HepG2 (cell line): Measurements from ENCODE around the gene KCTD15. TPM values are rescaled to one million over a fixed set of nuclear protein-coding genes. Genes with fewer than 3 reads are reported as not detected.
A peak's percentile ranks its signal among the peaks of the same experiment; 100 is the strongest.

Experiments used
- ATAC-seq: fragments of 200-7000 bp; cut with Tn5 transposase; 3 replicates; pipeline ENCODE4 v1.9.1; 2020; ENCODE audit warnings: mild to moderate bottlenecking, moderate library complexity
- BruUV-seq: library from RNA; stranded (reverse); fragments of 400-500 nt; replicated peaks from 2 replicates; lab custom pipeline; 2021; lab: Mats Ljungman, UMichigan
- CTCF ChIA-PET: fragments of 300-600 bp; formaldehyde crosslinking; extraction: SDS; loops from one replicate; lab custom pipeline; 2021; ENCODE audit warnings: low total read pairs, inconsistent platforms, low intra/inter-chr PET ratio; lab: Yijun Ruan, JAX
- POLR2A ChIA-PET: fragments of 350-600 bp; sonication (Branson Sonifier 250); formaldehyde crosslinking; loops from one replicate; lab custom pipeline; 2020; ENCODE audit warnings: antibody characterized with exemption, inconsistent platforms; lab: Yijun Ruan, JAX
- DNase-seq: peaks from one replicate; pipeline ENCODE4 v3.0.0-alpha.2; 2015; ENCODE audit warnings: low spot score
- FAIRE-seq: peaks from 3 replicates; lab custom pipeline; 2011; peaks lifted over from hg19 to GRCh38; lab: Jason Lieb, UNC
- H2AFZ ChIP-seq: one replicate; pipeline ENCODE4 v1.6.1; 2011; ENCODE audit warnings: low read length, inconsistent platforms
- H3K27ac ChIP-seq: fragments of 300-600 bp; 3 replicates; pipeline ENCODE4 v1.8.0; 2011; ENCODE audit warnings: mixed run types, mild to moderate bottlenecking, mixed read lengths, low read length, inconsistent platforms; ENCODE audit not compliant: insufficient read depth; ENCODE audit errors: extremely low read length
- H3K27me3 ChIP-seq, 2 experiments: fragments of 200-600 bp in 1 of 2; 2 replicates in 1 of 2; 3 replicates in 1 of 2; pipeline versions ENCODE4 v1.6.0 to v1.8.0; 2011; ENCODE audit warnings: low read length in 2 of 2, mild to moderate bottlenecking in 2 of 2, moderate library complexity in 2 of 2, inconsistent platforms in 1 of 2; ENCODE audit not compliant: insufficient read depth in 2 of 2, control insufficient read depth in 1 of 2
- H3K36me3 ChIP-seq, 2 experiments: fragments of 200-600 bp in 1 of 2; replicated peaks in 1 of 2; 2 replicates in 1 of 2; 3 replicates in 1 of 2; pipeline versions ENCODE4 v1.5.1 to v1.8.0; 2011; ENCODE audit warnings: low read length in 2 of 2, inconsistent platforms in 1 of 2; ENCODE audit not compliant: insufficient read depth in 2 of 2, control insufficient read depth in 1 of 2
- H3K4me1 ChIP-seq: 2 replicates; pipeline ENCODE4 v1.5.1; 2012; ENCODE audit warnings: low read length, inconsistent platforms; ENCODE audit not compliant: insufficient read depth
- H3K4me2 ChIP-seq: 2 replicates; pipeline ENCODE4 v1.6.0; 2011; ENCODE audit warnings: low read depth, low read length, inconsistent platforms
- H3K4me3 ChIP-seq, 3 experiments: fragments of 200-600 bp in 1 of 3; sonication (generic), shearing (Covaris generic) in 1 of 3; replicated peaks in 1 of 3; 2 replicates each; pipeline ENCODE4 v1.5.1; 2011 to 2016; ENCODE audit warnings: low read length in 3 of 3, inconsistent platforms in 2 of 3, low read depth in 2 of 3, mild to moderate bottlenecking in 2 of 3, control low read depth in 1 of 3, mixed read lengths in 1 of 3; ENCODE audit not compliant: insufficient read depth in 1 of 3
- H3K79me2 ChIP-seq: one replicate; pipeline ENCODE4 v1.6.1; 2011; ENCODE audit warnings: low read length, inconsistent platforms; ENCODE audit not compliant: insufficient read depth
- H3K9ac ChIP-seq: 2 replicates; pipeline ENCODE4 v1.6.0; 2011; ENCODE audit warnings: mild to moderate bottlenecking, low read depth, low read length, inconsistent platforms; ENCODE audit not compliant: insufficient read depth
- H3K9me3 ChIP-seq: 2 replicates; pipeline ENCODE4 v1.5.1; 2012; ENCODE audit warnings: mild to moderate bottlenecking, low read length
- H4K20me1 ChIP-seq: 2 replicates; pipeline ENCODE4 v1.6.0; 2011; ENCODE audit warnings: inconsistent platforms, mild to moderate bottlenecking, low read length, moderate library complexity; ENCODE audit not compliant: insufficient read depth
- CREB1 ChIP-seq, 2 experiments: fragments of 450-650 bp in 1 of 2; IDR thresholded peaks; 2 replicates each; pipeline ENCODE4 v1.6.1; 2016 to 2017; ENCODE audit warnings: control low read depth in 1 of 2, mild to moderate bottlenecking in 1 of 2, missing compliant biosample characterization in 1 of 2, missing genetic modification characterization in 1 of 2
- MNT ChIP-seq: fragments of 450-650 bp; IDR thresholded peaks from 2 replicates; pipeline ENCODE4 v1.6.1; 2016
- MXD4 ChIP-seq: IDR thresholded peaks from 2 replicates; pipeline ENCODE4 v1.6.1; 2016; ENCODE audit warnings: mild to moderate bottlenecking, missing biosample characterization, missing genetic modification reagents
- STAT6 ChIP-seq: sonication (generic); formaldehyde crosslinking; IDR thresholded peaks from 2 replicates; pipeline ENCODE4 v1.4.0; 2020; ENCODE audit warnings: missing genetic modification reagents, mild to moderate bottlenecking, borderline replicate concordance
- ZNF292 ChIP-seq: sonication (generic); formaldehyde crosslinking; IDR thresholded peaks from 2 replicates; pipeline ENCODE4 v1.8.1; 2022; ENCODE audit warnings: mild to moderate bottlenecking, low read depth, missing genetic modification reagents, borderline replicate concordance
- ZNF382 ChIP-seq: sonication (generic); formaldehyde crosslinking; IDR thresholded peaks from 2 replicates; pipeline ENCODE4 v1.5.0; 2020; ENCODE audit warnings: missing genetic modification reagents, mild to moderate bottlenecking, borderline replicate concordance
- WGBS: methylation state at CpG from one replicate; pipeline ENCODE4 v1.1.6; 2017; ENCODE audit warnings: low lambda C conversion rate; 5-methylcytosine and 5-hydroxymethylcytosine counted together
- in situ Hi-C: cut with HindIII; loops from 2 replicates; pipeline ENCODE4 v1.10.0; 2017; ENCODE audit warnings: low pct_unique_long_range_greater_than_20kb; ENCODE audit not compliant: extremely low pct_ligation_motif_present
- intact Hi-C: fragments of 100-400 bp; cut with micrococcal nuclease; formaldehyde crosslinking; loops from one replicate; pipeline ENCODE4 v1.10.0; 2022; ENCODE audit not compliant: unreplicated experiment
- polyA plus RNA-seq, 8 experiments: library from polyadenylated mRNA; depleted of rRNA in 3 of 8; stranded (reverse) in 7 of 8; unstranded in 1 of 8; fragments of >200 nt; fragmentation: Illumina TruSeq in 4 of 8; extraction: Trizol in 4 of 8; gene quantifications; 2 replicates each; pipeline versions ENCODE4 v1.2.1 to v1.2.3, GENCODE V29; 2011 to 2016; ENCODE audit warnings: low read depth in 4 of 8, missing spikeins in 1 of 8, mixed read lengths in 1 of 8; ENCODE audit not compliant: insufficient read depth in 1 of 8
- total RNA-seq, 5 experiments: library from RNA; depleted of rRNA; stranded (reverse); fragments of >200 nt; fragmentation: Illumina TruSeq; extraction: Trizol; gene quantifications; 2 replicates each; pipeline ENCODE4 v1.2.3, GENCODE V29; 2016; ENCODE audit warnings: low read depth in 1 of 5

Gene KCTD15
- total and polyA plus RNA-seq, 2 of the 13 experiments (the other 11 are each of a cell fraction or from before 2014, with no cell fraction given) = 13.2 to 16.7 TPM

- no peak for TF ChIP-seq ZNF382 (CRISPR knock-in tag)
- no peak for TF ChIP-seq ZNF292 (CRISPR knock-in tag)
- TF ChIP-seq STAT6 = no peak
- TF ChIP-seq CREB1 (IDR thresholded peaks at IDR 0.05) = no peak
- no peak for TF ChIP-seq CREB1 (CRISPR knock-in tag; IDR thresholded peaks at IDR 0.05)
Measured at GRCh38 chr19:33749016-33749415, 47.7 kb upstream of the KCTD15 start (continued).

GRCh38 chr19:33749619-33750175 lies 47.0 kb upstream of the KCTD15 start:
- in situ Hi-C loops = no loop called here
- Histone ChIP-seq H3K9ac (no peak overlapping the region), H3K9me3 (no peaks in the 10 kb centered on the region), H4K20me1 (no peaks in the 10 kb centered on the region), H3K27me3 (peaks cover 0 to 28% of the 10 kb centered on the region in 2 experiments; a peak in 4 of 5 replicates), H3K36me3 (no peaks in the 10 kb centered on the region), H3K79me2 (no peaks in the 10 kb centered on the region), H3K4me1 (no peaks in the 10 kb centered on the region), H3K4me3 (no peak overlapping the region), H2AFZ (no peak overlapping the region)
- WGBS = 3% methylated on average over 7 of the region's 12 CpGs
- ATAC-seq = no peak
- no TSS peak for BruUV-seq
- CTCF ChIA-PET = no interaction called here
- no peak for FAIRE-seq
- POLR2A ChIA-PET = no interaction called here
- TF ChIP-seq MNT = peak; percentile 92
- no peak for TF ChIP-seq MXD4 (CRISPR knock-in tag)
- TF ChIP-seq, all 625 proteins: peak for 1
- Histone ChIP-seq H3K27ac (no peak overlapping the region), H3K4me2 (no peak overlapping the region)
- intact Hi-C loops = no loop called here
- DNase-seq = no peak
